GM18870 (cell line): ENCODE measurements around the gene PTPN3.

Experiments
- ATAC-seq: cut with Tn5 transposase; IDR thresholded peaks from one replicate; pipeline ENCODE4 v1.9.1; 2021; ENCODE audit warnings: moderate library complexity; ENCODE audit not compliant: unreplicated experiment

Gene PTPN3

GRCh38 chr9:109507421-109507838 lies 9.3 kb upstream of the PTPN3 start:
- ATAC-seq, result no peak

GRCh38 chr9:109506097-109506712 lies 8.1 kb upstream of the PTPN3 start:
- no peak for ATAC-seq

GRCh38 chr9:109504689-109505088 lies 6.6 kb upstream of the PTPN3 start:
- ATAC-seq, result no peak

- no peak for ATAC-seq
Measured at GRCh38 chr9:109500421-109500974, 2.4 kb upstream of the PTPN3 start.

GRCh38 chr9:109499631-109500410 lies 1.7 kb upstream of the PTPN3 start:
- ATAC-seq, result no peak

- ATAC-seq, result no peak
Measured at GRCh38 chr9:109499093-109499630, 1.1 kb upstream of the PTPN3 start.

GRCh38 chr9:109497226-109498153 lies 617 bp downstream of the PTPN3 start:
- no peak for ATAC-seq

GRCh38 chr9:109496841-109497225 lies 1.3 kb downstream of the PTPN3 start:
- no peak for ATAC-seq

GRCh38 chr9:109496218-109496617 lies 1.9 kb downstream of the PTPN3 start:
- ATAC-seq, result no peak

GRCh38 chr9:109493648-109494047 lies 4.5 kb downstream of the PTPN3 start:
- ATAC-seq, result no peak

- ATAC-seq, result no peak
Measured at GRCh38 chr9:109491590-109491989, 6.5 kb downstream of the PTPN3 start.

GRCh38 chr9:109488791-109489492 lies 9.2 kb downstream of the PTPN3 start:
- no peak for ATAC-seq

- ATAC-seq, result no peak
Measured at GRCh38 chr9:109488351-109488750, 9.8 kb downstream of the PTPN3 start.

GRCh38 chr9:109487247-109487646 lies 10.9 kb downstream of the PTPN3 start:
- ATAC-seq, result no peak

GRCh38 chr9:109483744-109484429 lies 14.2 kb downstream of the PTPN3 start:
- ATAC-seq, result no peak

- ATAC-seq, result no peak
Measured at GRCh38 chr9:109482391-109482916, 15.7 kb downstream of the PTPN3 start.

GRCh38 chr9:109481856-109482255 lies 16.3 kb downstream of the PTPN3 start:
- ATAC-seq, result no peak

- no peak for ATAC-seq
Measured at GRCh38 chr9:109479822-109480221, 18.3 kb downstream of the PTPN3 start.

GRCh38 chr9:109478665-109479380 lies 19.3 kb downstream of the PTPN3 start:
- no peak for ATAC-seq
